Fibroblast of skin of left biceps (primary cell): Measurements from ENCODE around the gene RND3.

ENCODE experiments used
- DNase-seq, 2 experiments: peaks; one replicate each; pipeline ENCODE4 v3.0.0-alpha.2; 2013; ENCODE audit warnings: low read depth in 2 of 2

RND3 gene

GRCh38 chr2:150494234-150494945 is 6.9 kb upstream of the RND3 start:
- DNase-seq = no peak

- DNase-seq = no peak
These were observed 4.5 kb upstream of the RND3 start for GRCh38 chr2:150491943-150492342.

GRCh38 chr2:150491430-150491829 is 4.0 kb upstream of the RND3 start:
- no peak for DNase-seq

- DNase-seq = no peak
These were observed 3.0 kb upstream of the RND3 start for GRCh38 chr2:150490466-150490865.

GRCh38 chr2:150486539-150487484 is 655 bp downstream of the RND3 start:
- no peak for DNase-seq

- no peak for DNase-seq
These were observed 1.5 kb downstream of the RND3 start for GRCh38 chr2:150485871-150486538.

GRCh38 chr2:150485114-150485870 is 2.2 kb downstream of the RND3 start:
- no peak for DNase-seq

GRCh38 chr2:150484461-150485021 is 2.9 kb downstream of the RND3 start:
- DNase-seq = no peak

GRCh38 chr2:150484006-150484405 is 3.5 kb downstream of the RND3 start:
- DNase-seq = no peak

- DNase-seq = no peak
These were observed 3.9 kb downstream of the RND3 start for GRCh38 chr2:150483532-150483931.

GRCh38 chr2:150482667-150483400 is 4.6 kb downstream of the RND3 start:
- no peak for DNase-seq

GRCh38 chr2:150482111-150482510 is 5.4 kb downstream of the RND3 start:
- DNase-seq = no peak

- no peak for DNase-seq
These were observed 6.3 kb downstream of the RND3 start for GRCh38 chr2:150480971-150481830.

- no peak for DNase-seq
These were observed 7.2 kb downstream of the RND3 start for GRCh38 chr2:150480241-150480640.

- no peak for DNase-seq
These were observed 8.2 kb downstream of the RND3 start for GRCh38 chr2:150479075-150479915.

- no peak for DNase-seq
These were observed 9.1 kb downstream of the RND3 start for GRCh38 chr2:150478200-150478974.

GRCh38 chr2:150477347-150477746 is 10.1 kb downstream of the RND3 start:
- DNase-seq = no peak

- DNase-seq = no peak
These were observed 10.6 kb downstream of the RND3 start for GRCh38 chr2:150476809-150477302.
